K562 (cell line): ENCODE data around the gene PRDX3. TPM values are rescaled to one million over a fixed set of nuclear protein-coding genes. Genes with fewer than 3 reads are reported as not detected.

ENCODE experiments used
- ATAC-seq: fragments of 200-7000 bp; cut with Tn5 transposase; 3 replicates; pipeline ENCODE4 v1.9.1; 2020; ENCODE audit warnings: moderate library complexity
- BruUV-seq: library from RNA; stranded (reverse); fragments of 400-500 nt; replicated peaks from 2 replicates; lab custom pipeline; 2021; lab: Mats Ljungman, UMichigan
- CTCF ChIA-PET: fragments of 300-600 bp; formaldehyde crosslinking; extraction: SDS; loops from one replicate; lab custom pipeline; 2021; ENCODE audit warnings: low intra/inter-chr PET ratio; lab: Yijun Ruan, JAX
- POLR2A ChIA-PET: fragments of 300-600, 350-650 bp; sonication (Branson Sonifier 250); formaldehyde crosslinking; extraction: SDS; loops from one replicate; lab custom pipeline; 2021; ENCODE audit warnings: antibody characterized with exemption, inconsistent platforms; lab: Yijun Ruan, JAX
- DNase-seq, 4 experiments: peaks; one replicate each; pipeline versions ENCODE4 v3.0.0 to v3.0.0-alpha.2; 2011 to 2018; ENCODE audit warnings: low spot score in 3 of 4, mixed read lengths in 3 of 4; ENCODE audit errors: extremely low read depth in 1 of 4
- FAIRE-seq: peaks from 2 replicates; lab custom pipeline; 2011; peaks lifted over from hg19 to GRCh38; lab: Jason Lieb, UNC
- H2AFZ ChIP-seq: 2 replicates; pipeline ENCODE4 v1.6.0; 2011; ENCODE audit warnings: low read depth, low read length, control low read depth, inconsistent platforms
- H3K27ac ChIP-seq: fragments of 200-600 bp; 3 replicates; pipeline ENCODE4 v1.8.0; 2011; ENCODE audit warnings: low read depth, mild to moderate bottlenecking, control low read depth, inconsistent platforms, low read length, moderate library complexity, mixed read lengths; ENCODE audit errors: extremely low read depth
- H3K27me3 ChIP-seq, 2 experiments: fragments of 300-600 bp in 1 of 2; 2 replicates in 1 of 2; 3 replicates in 1 of 2; pipeline versions ENCODE4 v1.6.0 to v1.8.0; 2011; ENCODE audit warnings: inconsistent platforms in 2 of 2, low read length in 2 of 2, mild to moderate bottlenecking in 1 of 2, mixed read lengths in 1 of 2, moderate library complexity in 1 of 2; ENCODE audit not compliant: control insufficient read depth in 2 of 2, insufficient read depth in 2 of 2
- H3K36me3 ChIP-seq: fragments of 300-600 bp; 3 replicates; pipeline ENCODE4 v1.8.0; 2011; ENCODE audit warnings: mild to moderate bottlenecking, low read length, inconsistent platforms; ENCODE audit not compliant: control insufficient read depth, insufficient read depth
- H3K4me1 ChIP-seq, 2 experiments: fragments of 200-600 bp in 1 of 2; replicated peaks in 1 of 2; 2 replicates in 1 of 2; 3 replicates in 1 of 2; pipeline versions ENCODE4 v1.5.1 to v1.8.0; 2011; ENCODE audit warnings: inconsistent platforms in 2 of 2, low read length in 2 of 2, mild to moderate bottlenecking in 1 of 2, mixed read lengths in 1 of 2, moderate library complexity in 1 of 2; ENCODE audit not compliant: control insufficient read depth in 2 of 2, insufficient read depth in 2 of 2
- H3K4me2 ChIP-seq: 2 replicates; pipeline ENCODE4 v1.6.1; 2011; ENCODE audit warnings: low read length, control low read depth, inconsistent platforms, mixed read lengths; ENCODE audit not compliant: insufficient read depth
- H3K4me3 ChIP-seq: fragments of 200-600 bp; sonication (generic), shearing (Covaris generic); 2 replicates; pipeline ENCODE4 v1.5.1; 2016; ENCODE audit warnings: control low read depth, inconsistent platforms
- H3K79me2 ChIP-seq: fragments of 200-600 bp; 3 replicates; pipeline ENCODE4 v1.8.0; 2011; ENCODE audit warnings: low read length, inconsistent platforms; ENCODE audit not compliant: control insufficient read depth, insufficient read depth
- H3K9ac ChIP-seq, 2 experiments: 2 replicates each; pipeline versions ENCODE4 v1.6.0 to v1.6.1; 2011; ENCODE audit warnings: low read depth in 2 of 2, low read length in 2 of 2, control low read depth in 1 of 2, inconsistent platforms in 1 of 2, mild to moderate bottlenecking in 1 of 2, mixed read lengths in 1 of 2; ENCODE audit not compliant: insufficient read depth in 1 of 2
- H3K9me1 ChIP-seq: one replicate; pipeline ENCODE4 v1.6.0; 2011; ENCODE audit warnings: inconsistent platforms, mild to moderate bottlenecking, low read length, moderate library complexity; ENCODE audit not compliant: control insufficient read depth, insufficient read depth
- H3K9me3 ChIP-seq: replicated peaks from 2 replicates; pipeline ENCODE4 v1.5.1; 2011; ENCODE audit warnings: low read depth, low read length, inconsistent platforms; ENCODE audit not compliant: control insufficient read depth, insufficient read depth
- H4K20me1 ChIP-seq: replicated peaks from 2 replicates; pipeline ENCODE4 v1.6.1; 2011; ENCODE audit warnings: low read length, inconsistent platforms, mixed read lengths; ENCODE audit not compliant: control insufficient read depth, insufficient read depth
- BHLHE40 ChIP-seq: IDR thresholded peaks from 2 replicates; pipeline ENCODE4 v1.6.1; 2011; ENCODE audit warnings: low read length, improper control_type of control experiment
- DIDO1 ChIP-seq: fragments of 450-650 bp; IDR thresholded peaks from 2 replicates; pipeline ENCODE4 v1.6.1; 2016; ENCODE audit warnings: low read depth, missing biosample characterization, missing genetic modification characterization
- HBP1 ChIP-seq: fragments of 450-650 bp; formaldehyde crosslinking; IDR thresholded peaks from 2 replicates; pipeline ENCODE4 v1.4.0; 2022; ENCODE audit warnings: missing genetic modification characterization
- LCOR ChIP-seq: sonication (generic); formaldehyde crosslinking; IDR thresholded peaks from 2 replicates; pipeline ENCODE4 v1.8.0; 2022; ENCODE audit warnings: mild to moderate bottlenecking, missing genetic modification reagents
- MAX ChIP-seq: sonication (generic); formaldehyde crosslinking; IDR thresholded peaks from 2 replicates; pipeline ENCODE4 v1.9.0; 2022; ENCODE audit warnings: mild to moderate bottlenecking, missing genetic modification reagents
- MCM2 ChIP-seq: fragments of 450-650 bp; IDR thresholded peaks from 2 replicates; pipeline ENCODE4 v1.6.1; 2017; ENCODE audit warnings: low read depth, mild to moderate bottlenecking
- NR2C1 ChIP-seq, 2 experiments: fragments of 450-650 bp; IDR thresholded peaks; 2 replicates each; pipeline ENCODE4 v1.6.1; 2017; ENCODE audit warnings: mild to moderate bottlenecking in 2 of 2, antibody characterized with exemption in 1 of 2, inconsistent platforms in 1 of 2, missing compliant biosample characterization in 1 of 2, missing genetic modification characterization in 1 of 2
- PRPF4 ChIP-seq: fragments of 200-400 bp; formaldehyde crosslinking; IDR thresholded peaks from one replicate; pipeline ENCODE4 v1.6.1; 2017; ENCODE audit warnings: low read length, low read depth, mild to moderate bottlenecking; ENCODE audit not compliant: insufficient read depth, poor library complexity, severe bottlenecking
- RB1 ChIP-seq: fragments of 450-650 bp; IDR thresholded peaks from 2 replicates; pipeline ENCODE4 v1.6.1; 2017; ENCODE audit warnings: low read depth, mild to moderate bottlenecking
- SRSF1 ChIP-seq: fragments of 200-400 bp; formaldehyde crosslinking; IDR thresholded peaks from 2 replicates; pipeline ENCODE4 v1.6.1; 2017; ENCODE audit warnings: mild to moderate bottlenecking, low read depth, low read length, moderate library complexity
- TSHZ1 ChIP-seq: fragments of 250-450 bp; sonication (Bioruptor Pico); IDR thresholded peaks from 2 replicates; pipeline ENCODE4 v1.4.0; 2020; ENCODE audit warnings: mild to moderate bottlenecking, moderate library complexity
- WHSC1 ChIP-seq: IDR thresholded peaks from one replicate; pipeline ENCODE4 v1.6.1; 2012; ENCODE audit warnings: low read length, control low read depth, inconsistent platforms
- YBX1 ChIP-seq: fragments of 450-650 bp; IDR thresholded peaks from 2 replicates; pipeline ENCODE4 v1.7.1; 2016; ENCODE audit warnings: mild to moderate bottlenecking
- ZEB2 ChIP-seq: fragments of 450-650 bp; IDR thresholded peaks from 2 replicates; pipeline ENCODE4 v1.6.1; 2016
- whole genome bisulfite sequencing: fragments of 100-300 bp; shearing (Covaris generic); methylation state at CpG from one replicate; pipeline ENCODE4 v1.1.6; 2016; ENCODE audit warnings: low coverage, mixed read lengths; ENCODE audit not compliant: insufficient coverage; ENCODE audit errors: missing lambda C conversion rate; 5-methylcytosine and 5-hydroxymethylcytosine counted together
- in situ Hi-C: fragments of 300-500 bp; cut with MboI; formaldehyde crosslinking; loops from 4 replicates; pipeline ENCODE4 v1.15.0; 2018; ENCODE audit warnings: inconsistent platforms, mixed read lengths
- intact Hi-C: fragments of 100-400 bp; cut with micrococcal nuclease; formaldehyde crosslinking; loops from 2 replicates; pipeline ENCODE4 v1.14.2; 2022
- polyA plus RNA-seq, 8 experiments: library from polyadenylated mRNA; depleted of rRNA in 4 of 8; stranded (reverse) in 5 of 8; unstranded in 3 of 8; fragments of >200 nt; fragmentation: Nextera tagmentation in 2 of 8; fragmentation: Illumina TruSeq in 1 of 8; extraction: Ambion mirVana in 2 of 8; extraction: Trizol in 1 of 8; gene quantifications; 2 replicates each; pipeline versions ENCODE4 v1.2.1 to v1.2.3, GENCODE V29; 2011 to 2014; ENCODE audit warnings: inconsistent platforms in 1 of 8, missing spikeins in 1 of 8
- total RNA-seq, 7 experiments: library from RNA; depleted of rRNA in 6 of 7; stranded (reverse); fragments of >200 nt in 6 of 7; fragmentation: Illumina TruSeq in 2 of 7; extraction: Trizol in 2 of 7; gene quantifications; 2 replicates each; pipeline versions ENCODE4 v1.2.1 to v1.2.3, GENCODE V29; 2011 to 2021; ENCODE audit warnings: low replicate concordance in 1 of 7

Gene PRDX3
- total and polyA plus RNA-seq, 9 of the 15 experiments (the other 6 are each of a cell fraction or from before 2014, with no cell fraction given): 122 to 994 (median 173) TPM

- TF ChIP-seq NR2C1 (IDR thresholded peaks at IDR 0.05): no peak
- TF ChIP-seq NR2C1 (tag; IDR thresholded peaks at IDR 0.05): no peak
- TF ChIP-seq BHLHE40: no peak
These were observed at the start of gene PRDX3 (continued) for GRCh38 chr10:119178372-119179119.

- Histone ChIP-seq H3K27ac (no peak overlapping the region), H3K9ac (no peak overlapping the region), H2AFZ (no peak overlapping the region), H3K27me3 (no peaks in the 10 kb centered on the region; a peak in 1 of 5 replicates), H3K36me3 (no peaks in the 10 kb centered on the region), H3K9me3 (no peaks in the 10 kb centered on the region), H3K4me3 (no peak overlapping the region), H4K20me1 (no peaks in the 10 kb centered on the region), H3K9me1 (no peaks in the 10 kb centered on the region), H3K4me2 (no peak overlapping the region), H3K79me2 (no peaks in the 10 kb centered on the region), H3K4me1 (no peaks in the 10 kb centered on the region)
- ATAC-seq (no peak), FAIRE-seq (no peak), DNase-seq (no peak)
- no TSS peak for BruUV-seq
- ChIA-PET POLR2A (no interaction called here), CTCF (no interaction called here)
- WGBS: 22% methylated on average over 6 of the region's 6 CpGs
- in situ Hi-C loops: no loop called here
- intact Hi-C loops: no loop called here
- TF ChIP-seq MAX (CRISPR knock-in tag) (no peak), HBP1 (CRISPR knock-in tag) (no peak), YBX1 (no peak), PRPF4 (no peak), DIDO1 (tag) (no peak), SRSF1 (no peak), MCM2 (no peak), WHSC1 (no peak), LCOR (CRISPR knock-in tag) (no peak), RB1 (no peak), TSHZ1 (CRISPR knock-in tag) (no peak), ZEB2 (no peak)
These were observed 49.2 kb upstream of the PRDX3 start for GRCh38 chr10:119227825-119228224.
